Activated CD8-positive, alpha-beta memory T cell treated with anti-CD3 and anti-CD28 coated beads, Interleukin-2, amount 50 U/mL, for 24 hours (primary cell): ENCODE measurements around the gene TMEM80.
"Not testable (repeated sequence)": the region's sequence is repeated elsewhere in the genome, so short reads cannot be mapped to it uniquely, and the experiment has no call there.

Experiments used
- DNase-seq: peaks from one replicate; pipeline ENCODE4 v3.0.0-alpha.2; 2020; ENCODE audit errors: extremely low read depth

TMEM80 gene

GRCh38 chr11:720642-721246, 25.1 kb downstream of the TMEM80 start:
- no peak for DNase-seq

DNA sequence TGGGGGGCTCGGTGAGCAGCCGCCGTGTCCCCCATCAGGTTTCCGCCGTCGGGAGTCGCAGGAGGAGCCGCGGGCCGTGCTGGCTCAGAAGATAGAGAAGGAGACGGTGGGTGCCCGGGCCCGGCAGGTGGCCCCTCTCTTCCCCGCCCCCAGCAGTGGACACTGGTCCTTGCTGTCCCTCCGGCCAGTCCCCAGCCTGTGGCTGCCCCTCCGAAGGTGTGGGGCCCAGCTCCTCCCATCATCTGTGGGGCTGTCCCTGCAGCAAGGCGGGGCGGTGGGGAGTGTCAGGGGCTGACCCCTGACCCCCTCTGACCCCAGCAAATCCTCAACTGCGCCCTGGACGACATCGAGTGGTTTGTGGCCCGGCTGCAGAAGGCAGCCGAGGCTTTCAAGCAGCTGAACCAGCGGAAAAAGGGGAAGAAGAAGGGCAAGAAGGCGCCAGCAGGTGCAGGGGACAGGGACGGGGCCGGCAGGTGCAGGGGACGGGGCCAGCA, 25.7 kb downstream of the TMEM80 start:
- DNase-seq: no peak

GRCh38 chr11:721741-722345, 26.2 kb downstream of the TMEM80 start:
- DNase-seq: no peak

- DNase-seq: no peak
Observed at GRCh38 chr11:722346-722811, 26.8 kb downstream of the TMEM80 start.

DNA sequence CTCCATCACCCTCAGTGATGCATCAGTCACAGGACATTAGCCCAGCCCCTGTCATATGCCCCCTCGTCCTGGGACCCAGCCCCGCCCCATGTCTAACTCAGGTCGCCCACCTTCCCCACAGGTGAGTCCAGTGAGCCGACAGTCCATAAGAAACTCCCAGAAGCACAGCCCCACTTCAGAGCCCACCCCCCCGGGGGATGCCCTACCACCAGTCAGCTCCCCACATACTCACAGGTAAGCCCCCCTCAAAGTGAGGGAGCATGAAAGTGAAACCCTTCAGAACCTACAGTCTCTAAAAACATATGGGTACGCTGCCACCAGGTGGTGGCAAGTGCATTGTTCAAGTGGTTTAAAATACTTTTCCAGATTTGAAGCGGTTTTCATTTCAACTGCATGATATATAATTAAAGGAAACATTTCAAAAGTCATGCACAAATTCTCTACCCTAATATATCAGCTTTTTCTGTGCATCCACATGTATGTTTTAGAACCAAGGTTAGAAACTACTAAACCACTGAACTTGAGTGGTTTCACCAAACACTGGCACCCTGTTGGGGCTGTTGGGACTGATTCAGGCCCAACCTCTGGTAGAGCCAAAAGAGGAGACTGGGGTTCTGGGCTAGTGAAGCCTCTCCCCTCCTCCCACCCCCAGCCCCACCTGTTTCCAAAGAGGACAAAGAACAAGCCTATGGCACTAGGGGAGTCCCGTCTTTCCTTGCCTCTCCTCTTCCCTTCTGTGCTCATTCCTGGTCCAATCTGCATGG, 27.7 kb downstream of the TMEM80 start:
- no peak for DNase-seq

DNA sequence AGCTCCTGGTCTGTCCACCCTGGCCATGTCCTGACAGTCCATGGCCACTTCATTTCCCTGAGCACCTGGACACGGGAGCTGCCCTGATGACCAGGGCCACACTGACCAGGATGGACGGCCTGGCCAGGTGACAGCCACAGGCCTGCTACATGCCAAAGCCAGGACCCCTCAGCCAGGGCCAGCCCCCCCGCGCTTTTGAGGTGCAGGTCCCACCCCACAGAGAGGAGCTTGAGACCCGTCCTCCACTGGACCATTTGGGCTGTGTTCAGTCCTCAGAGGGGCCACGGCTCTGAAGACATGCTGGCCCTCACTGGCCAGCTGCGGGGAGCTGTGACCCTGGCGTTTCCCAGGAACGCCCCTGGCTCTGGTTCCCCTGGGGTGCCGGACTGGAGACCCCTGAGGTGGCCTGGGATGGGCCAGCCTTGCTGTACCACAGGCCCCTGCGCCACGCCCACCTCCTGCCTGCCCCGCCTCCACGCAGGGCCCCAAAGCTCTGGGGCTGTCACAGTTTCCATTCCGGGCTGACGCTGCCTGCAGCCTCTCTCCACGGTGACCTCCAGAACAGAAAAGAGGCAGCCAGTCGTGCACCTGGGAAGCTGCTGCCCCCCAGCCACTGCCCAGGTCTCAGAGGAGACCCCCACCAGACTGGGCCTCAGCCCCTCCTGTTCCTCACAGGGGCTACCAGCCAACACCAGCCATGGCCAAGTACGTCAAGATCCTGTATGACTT, 28.6 kb downstream of the TMEM80 start:
- no peak for DNase-seq

DNA sequence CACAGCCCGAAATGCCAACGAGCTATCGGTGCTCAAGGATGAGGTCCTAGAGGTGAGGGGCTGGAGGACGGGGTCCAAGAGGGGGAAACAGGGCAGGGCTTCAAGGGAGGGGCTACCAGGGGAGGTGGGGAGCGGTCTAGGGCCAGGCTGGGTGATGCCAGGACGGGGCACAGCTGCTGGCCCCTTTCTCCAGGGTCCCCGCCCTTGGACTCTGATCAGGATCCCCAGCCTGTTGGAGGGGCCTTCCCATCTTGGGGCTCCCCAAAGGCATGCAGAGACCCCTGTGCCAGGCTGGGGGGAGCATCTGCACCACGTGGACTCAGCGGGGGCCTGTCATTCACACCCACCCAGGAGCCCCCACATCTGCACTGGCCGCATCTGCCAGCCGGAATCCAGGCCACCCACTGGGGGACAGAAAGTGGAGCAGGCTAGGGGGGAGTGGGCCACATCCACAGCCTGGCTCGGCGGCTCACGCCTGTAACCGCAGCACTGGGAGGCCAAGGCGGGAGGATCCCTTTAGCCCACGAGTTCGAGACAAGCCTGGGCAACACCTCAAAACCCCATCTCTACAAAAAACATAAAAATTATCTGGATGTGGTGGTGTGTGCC, 29.3 kb downstream of the TMEM80 start:
- no peak for DNase-seq

DNA sequence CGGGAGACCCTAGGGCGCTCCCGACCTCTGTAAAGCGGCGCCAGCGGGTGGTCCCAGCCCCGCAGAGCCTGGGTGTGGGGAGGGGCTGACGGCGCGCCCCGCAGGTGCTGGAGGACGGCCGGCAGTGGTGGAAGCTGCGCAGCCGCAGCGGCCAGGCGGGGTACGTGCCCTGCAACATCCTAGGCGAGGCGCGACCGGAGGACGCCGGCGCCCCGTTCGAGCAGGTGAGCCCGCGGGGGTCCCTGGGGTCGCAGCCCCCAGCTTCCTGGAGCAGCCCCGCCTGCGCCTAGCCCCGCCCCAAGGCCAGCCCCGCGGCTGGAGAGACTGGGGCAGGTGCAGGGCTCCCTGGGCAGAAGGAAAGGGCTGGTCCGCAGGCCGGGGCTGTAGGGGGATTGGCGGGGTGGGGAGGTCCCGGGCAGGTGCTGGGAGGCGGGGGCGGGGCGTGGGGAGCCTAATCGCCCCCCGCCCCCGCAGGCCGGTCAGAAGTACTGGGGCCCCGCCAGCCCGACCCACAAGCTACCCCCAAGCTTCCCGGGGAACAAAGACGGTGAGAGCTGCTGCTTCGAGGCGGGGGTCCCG, 30.1 kb downstream of the TMEM80 start:
- DNase-seq: no peak

DNA sequence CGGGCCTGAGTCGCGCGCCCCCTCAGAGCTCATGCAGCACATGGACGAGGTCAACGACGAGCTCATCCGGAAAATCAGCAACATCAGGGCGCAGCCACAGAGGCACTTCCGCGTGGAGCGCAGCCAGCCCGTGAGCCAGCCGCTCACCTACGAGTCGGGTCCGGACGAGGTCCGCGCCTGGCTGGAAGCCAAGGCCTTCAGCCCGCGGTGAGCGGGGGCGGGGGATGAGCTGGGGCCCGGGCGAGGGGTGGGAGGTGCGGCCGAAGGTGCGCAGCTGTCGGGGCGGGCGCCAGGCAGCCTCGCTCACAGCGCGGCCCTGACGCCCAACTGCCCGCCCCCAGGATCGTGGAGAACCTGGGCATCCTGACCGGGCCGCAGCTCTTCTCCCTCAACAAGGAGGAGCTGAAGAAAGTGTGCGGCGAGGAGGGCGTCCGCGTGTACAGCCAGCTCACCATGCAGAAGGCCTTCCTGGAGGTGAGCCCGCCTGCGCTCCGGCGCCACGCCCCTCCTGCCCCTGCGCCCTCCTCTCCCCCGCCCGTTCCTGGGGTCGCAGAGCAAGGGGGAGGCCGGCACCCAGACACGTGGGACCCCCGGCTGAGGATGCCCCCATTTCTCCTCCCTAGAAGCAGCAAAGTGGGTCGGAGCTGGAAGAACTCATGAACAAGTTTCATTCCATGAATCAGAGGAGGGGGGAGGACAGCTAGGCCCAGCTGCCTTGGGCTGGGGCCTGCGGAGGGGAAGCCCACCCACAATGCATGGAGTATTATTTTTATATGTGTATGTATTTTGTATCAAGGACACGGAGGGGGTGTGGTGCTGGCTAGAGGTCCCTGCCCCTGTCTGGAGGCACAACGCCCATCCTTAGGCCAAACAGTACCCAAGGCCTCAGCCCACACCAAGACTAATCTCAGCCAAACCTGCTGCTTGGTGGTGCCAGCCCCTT, 30.9 kb downstream of the TMEM80 start:
- no peak for DNase-seq

- no peak for DNase-seq
Observed at GRCh38 chr11:727281-727701, 31.7 kb downstream of the TMEM80 start.

DNA sequence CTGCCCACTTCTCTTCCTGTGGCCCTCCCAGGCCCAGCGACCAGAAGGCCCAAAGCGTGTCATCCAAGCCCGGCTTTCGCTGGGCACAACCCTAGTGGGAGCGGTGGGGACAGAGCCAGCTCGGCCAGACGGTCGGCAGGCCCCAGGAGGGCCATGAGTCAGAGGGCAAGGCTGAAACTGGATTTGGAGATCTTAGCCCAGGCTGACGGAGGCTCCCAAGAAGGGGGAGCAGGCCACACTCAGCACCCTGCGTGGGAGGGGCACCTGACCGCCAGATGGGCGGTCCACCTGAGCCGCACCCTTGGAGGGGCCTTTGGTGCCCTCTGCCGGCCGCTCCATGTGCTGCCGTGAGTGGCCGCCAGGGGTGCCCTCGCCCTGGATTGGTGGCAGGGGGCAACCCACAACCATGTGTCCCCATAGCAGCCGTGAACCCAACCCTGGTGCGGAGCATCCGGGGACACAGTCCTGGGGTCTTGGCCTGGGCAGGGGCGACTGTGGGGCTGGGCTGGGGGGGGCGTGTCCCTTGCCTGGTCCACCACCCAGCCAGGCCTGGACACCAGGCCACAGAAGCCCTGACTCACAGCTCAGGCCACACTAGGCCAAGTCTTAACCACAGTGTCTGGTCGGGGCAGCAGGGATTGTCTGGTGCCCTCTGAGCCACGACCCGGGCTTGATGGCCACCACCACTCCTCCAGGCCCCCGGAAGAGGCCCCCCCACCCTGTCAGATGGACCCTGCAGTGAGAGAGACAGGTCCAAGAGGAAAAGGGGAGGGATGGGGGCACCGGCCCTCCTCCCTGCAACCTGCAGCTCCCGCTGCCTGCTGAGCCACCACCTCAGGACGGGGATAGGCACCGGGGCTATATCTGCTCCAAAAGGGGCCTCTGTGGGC, 32.5 kb downstream of the TMEM80 start:
- peak; percentile 49 for DNase-seq

DNA sequence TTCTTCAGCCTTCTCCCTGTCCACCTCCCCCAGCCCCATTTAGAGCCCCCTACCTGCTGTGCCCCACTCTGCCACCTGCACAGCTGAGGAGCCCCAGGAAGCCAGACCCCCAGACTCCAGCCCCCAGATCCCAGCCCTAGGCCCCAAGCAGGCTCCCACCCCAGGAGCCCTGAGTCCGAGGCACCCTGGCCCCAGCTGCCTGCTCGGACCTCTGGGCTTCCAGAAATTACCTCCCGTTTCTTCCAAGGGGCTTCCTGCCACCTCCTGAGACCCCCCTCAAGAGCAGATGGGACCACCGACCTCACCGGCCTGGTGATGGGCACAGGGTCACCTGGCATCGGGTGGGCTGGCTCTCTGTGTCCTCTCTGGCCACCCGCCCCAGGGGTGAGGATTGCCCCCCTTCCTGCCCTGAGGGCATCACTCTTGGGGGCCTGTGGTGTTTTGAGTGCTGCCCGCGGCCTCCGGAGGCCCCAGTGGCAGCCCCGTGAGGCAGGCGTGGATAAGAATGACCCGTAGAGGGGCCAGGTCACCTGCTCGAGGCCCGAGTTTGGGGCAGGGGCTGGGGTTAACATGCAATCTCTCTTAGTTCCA, 33.4 kb downstream of the TMEM80 start:
- no peak for DNase-seq

GRCh38 chr11:729492-730074, 34.0 kb downstream of the TMEM80 start:
- no peak for DNase-seq

GRCh38 chr11:733072-733471, 37.5 kb downstream of the TMEM80 start:
- no peak for DNase-seq

DNA sequence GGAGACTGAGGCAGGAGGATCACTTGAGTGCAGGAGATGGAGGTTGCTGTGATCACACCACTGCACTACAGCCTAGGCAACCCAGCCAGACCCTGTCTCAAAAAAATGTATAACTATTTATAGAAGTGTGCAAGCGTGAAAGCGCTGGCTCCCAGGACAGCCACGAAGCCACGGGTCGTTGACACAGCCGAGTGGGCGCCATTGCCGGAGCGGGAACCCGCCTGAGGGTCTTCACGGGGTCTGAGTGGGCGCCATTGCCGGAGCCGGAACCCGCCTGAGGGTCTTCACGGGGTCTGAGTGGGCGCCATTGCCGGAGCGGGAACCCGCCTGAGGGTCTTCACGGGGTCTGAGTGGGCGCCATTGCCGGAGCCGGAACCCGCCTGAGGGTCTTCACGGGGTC, 38.9 kb downstream of the TMEM80 start:
- DNase-seq: not testable (repeated sequence)

DNA sequence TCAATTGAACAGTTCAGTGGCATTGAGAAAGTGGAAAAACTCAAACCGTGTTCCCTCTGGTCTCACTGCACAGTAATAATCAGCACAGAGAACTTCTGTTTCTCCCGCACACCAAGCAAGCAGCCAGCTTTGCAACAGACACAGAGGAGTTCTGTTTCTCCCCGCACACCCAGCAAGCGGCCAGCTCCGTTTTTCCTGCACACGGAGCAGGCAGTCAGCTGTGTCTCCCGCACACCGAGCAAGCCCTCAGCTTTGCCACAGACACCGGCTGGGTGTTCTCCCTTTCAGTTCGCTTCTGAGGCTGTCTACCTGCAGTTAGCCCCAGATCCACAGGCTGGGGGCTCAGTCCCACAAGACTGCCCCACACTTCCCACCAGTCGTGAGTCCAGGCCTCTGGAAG, 41.8 kb downstream of the TMEM80 start:
- DNase-seq: no peak

GRCh38 chr11:737899-738298, 42.3 kb downstream of the TMEM80 start:
- DNase-seq: not testable (repeated sequence)

DNA sequence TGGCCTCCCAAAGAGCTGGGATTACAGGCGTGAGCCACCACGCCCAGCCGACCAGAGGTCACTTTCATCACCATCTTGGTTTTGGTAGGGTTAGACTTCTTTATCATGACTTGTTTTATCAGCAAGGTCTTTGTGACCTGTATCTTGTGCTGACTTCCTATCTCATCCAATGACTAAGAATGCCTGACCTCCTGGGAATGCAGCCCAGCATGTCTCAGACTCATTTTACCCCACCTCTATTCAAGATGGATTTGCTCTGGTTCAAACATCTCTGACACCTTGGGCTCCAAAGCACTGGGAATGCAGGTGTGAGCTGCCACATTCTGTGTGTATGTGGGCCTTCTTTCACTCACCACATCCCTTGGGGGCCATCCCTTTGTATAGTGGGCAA, 46.5 kb downstream of the TMEM80 start:
- DNase-seq: no peak
